H7 (cell line): ENCODE results near the gene ATP5F1A. TPM values are rescaled to one million over a fixed set of nuclear protein-coding genes. Genes with fewer than 3 reads are reported as not detected.
A peak's percentile ranks its signal among the peaks of the same experiment; 100 is the strongest.
"Not testable (repeated sequence)": the region's sequence is repeated elsewhere in the genome, so short reads cannot be mapped to it uniquely, and the experiment has no call there.

ENCODE experiments used
- DNase-seq: peaks from one replicate; pipeline ENCODE4 v3.0.0; 2012
- H3K27me3 ChIP-seq: 2 replicates; pipeline ENCODE4 v1.6.0; 2011; ENCODE audit warnings: mild to moderate bottlenecking, low read length; ENCODE audit not compliant: control insufficient read depth, insufficient read depth
- H3K36me3 ChIP-seq: replicated peaks from 2 replicates; pipeline ENCODE4 v1.5.1; 2011; ENCODE audit warnings: low read length; ENCODE audit not compliant: control insufficient read depth, insufficient read depth
- H3K4me3 ChIP-seq: 2 replicates; pipeline ENCODE4 v1.5.1; 2011; ENCODE audit warnings: low read depth, mild to moderate bottlenecking, control low read depth, low read length, moderate library complexity; ENCODE audit not compliant: insufficient read depth
- total RNA-seq: library from RNA; depleted of rRNA; stranded (reverse); fragments of >200 nt; shearing (Covaris generic); gene quantifications from 2 replicates; pipeline ENCODE4 v1.2.3, GENCODE V29; 2014

The ATP5F1A gene
- total RNA-seq, 1 experiment from 2014 or later: 1,013 TPM

- DNase-seq: no peak
- H3K36me3 ChIP-seq: peaks cover 7% of the 10 kb centered on the region
- H3K27me3 ChIP-seq: no peaks in the 10 kb centered on the region
- peak overlapping the region; percentile 74 for H3K4me3 ChIP-seq
Observed at GRCh38 chr18:46097431-46097800, 680 bp downstream of the ATP5F1A start.

GRCh38 chr18:46096651-46097300, 1.3 kb downstream of the ATP5F1A start:
- Histone ChIP-seq H3K4me3 (peak overlapping the region; percentile 74), H3K27me3 (no peaks in the 10 kb centered on the region)
- DNase-seq: no peak

GRCh38 chr18:46095532-46095931, 2.6 kb downstream of the ATP5F1A start:
- H3K4me3 ChIP-seq: no peak overlapping the region
- H3K36me3 ChIP-seq: peaks cover 18% of the 10 kb centered on the region
- H3K27me3 ChIP-seq: no peaks in the 10 kb centered on the region
- no peak for DNase-seq

More at GRCh38 chr18:46096651-46097300, 1.3 kb downstream of the ATP5F1A start:
- H3K36me3 ChIP-seq: peaks cover 10% of the 10 kb centered on the region

GRCh38 chr18:46088501-46088900, 9.6 kb downstream of the ATP5F1A start:
- H3K36me3 ChIP-seq: peaks cover 58% of the 10 kb centered on the region
- DNase-seq, H3K27me3 ChIP-seq, H3K4me3 ChIP-seq: not testable (repeated sequence)

GRCh38 chr18:46084431-46084830, 13.7 kb downstream of the ATP5F1A start:
- Histone ChIP-seq H3K36me3 (peaks cover 48% of the 10 kb centered on the region), H3K4me3 (no peak overlapping the region), H3K27me3 (no peaks in the 10 kb centered on the region)
- no peak for DNase-seq

- H3K36me3 ChIP-seq: peaks cover 18% of the 10 kb centered on the region
- no peak overlapping the region for H3K4me3 ChIP-seq
- DNase-seq: no peak
- no peaks in the 10 kb centered on the region for H3K27me3 ChIP-seq
Observed at GRCh38 chr18:46080156-46080555, 17.9 kb downstream of the ATP5F1A start.

GRCh38 chr18:46079336-46079735, 18.8 kb downstream of the ATP5F1A start:
- H3K36me3 ChIP-seq: peaks cover 15% of the 10 kb centered on the region
- DNase-seq: no peak
- no peak overlapping the region for H3K4me3 ChIP-seq

GRCh38 chr18:46073474-46074331, 24.4 kb downstream of the ATP5F1A start:
- H3K27me3 ChIP-seq: peaks cover 28% of the 10 kb centered on the region
- no peak overlapping the region for H3K4me3 ChIP-seq
- DNase-seq: peak; percentile 71
- H3K36me3 ChIP-seq: no peaks in the 10 kb centered on the region; the same call in 1 of the 2 replicates

More at GRCh38 chr18:46079336-46079735, 18.8 kb downstream of the ATP5F1A start:
- H3K27me3 ChIP-seq: no peaks in the 10 kb centered on the region

- Histone ChIP-seq H3K27me3 (peaks cover 28% of the 10 kb centered on the region), H3K4me3 (no peak overlapping the region), H3K36me3 (no peaks in the 10 kb centered on the region; the same call in 1 of the 2 replicates)
- DNase-seq: no peak
Observed at GRCh38 chr18:46072959-46073358, 25.1 kb downstream of the ATP5F1A start.

GRCh38 chr18:46072376-46072867, 25.7 kb downstream of the ATP5F1A start:
- H3K36me3 ChIP-seq: no peaks in the 10 kb centered on the region
- peak overlapping the region; percentile 65 for H3K4me3 ChIP-seq
- no peak for DNase-seq
- peaks cover 28% of the 10 kb centered on the region for H3K27me3 ChIP-seq

- peak; percentile 79 for DNase-seq
- no peaks in the 10 kb centered on the region for H3K36me3 ChIP-seq
Observed at GRCh38 chr18:46071653-46072375, 26.3 kb downstream of the ATP5F1A start, which contains the start of gene PSTPIP2. Gene PSTPIP2 (minus strand): TSS chr18:46072260. CDS start chr18:46072188, 72 bp downstream.

GRCh38 chr18:46070815-46071652, 27.1 kb downstream of the ATP5F1A start:
- Histone ChIP-seq H3K36me3 (no peaks in the 10 kb centered on the region), H3K4me3 (peak overlapping the region; percentile 65), H3K27me3 (peaks cover 28% of the 10 kb centered on the region)
- DNase-seq: no peak

More at GRCh38 chr18:46071653-46072375, 26.3 kb downstream of the ATP5F1A start, which contains the start of gene PSTPIP2:
- Histone ChIP-seq H3K4me3 (peak within 1 kb of the TSS; percentile 65), H3K27me3 (peaks cover 28% of the 10 kb centered on the region)

- peaks cover 28% of the 10 kb centered on the region for H3K27me3 ChIP-seq
- H3K4me3 ChIP-seq: no peak overlapping the region
- no peak for DNase-seq
- no peaks in the 10 kb centered on the region for H3K36me3 ChIP-seq
Observed at GRCh38 chr18:46070232-46070631, 27.9 kb downstream of the ATP5F1A start.
